RWPE2 (cell line): Measurements from ENCODE around the gene MEX3A.

ENCODE experiments used
- ATAC-seq: fragments of 200-7000 bp; cut with Tn5 transposase; 3 replicates; pipeline ENCODE4 v1.9.1; 2021; ENCODE audit warnings: low read depth
- DNase-seq: peaks from one replicate; pipeline ENCODE4 v3.0.0-alpha.2; 2020; ENCODE audit warnings: low spot score
- H3K27ac ChIP-seq: fragments of 450-650 bp; 2 replicates; pipeline ENCODE4 v1.5.1; 2017; ENCODE audit warnings: mild to moderate bottlenecking; ENCODE audit not compliant: poor library complexity, severe bottlenecking
- H3K27me3 ChIP-seq: fragments of 250-450 bp; sonication (Bioruptor Pico); 2 replicates; pipeline ENCODE4 v1.5.1; 2021; ENCODE audit warnings: mild to moderate bottlenecking, moderate library complexity; ENCODE audit not compliant: insufficient read depth, poor library complexity, severe bottlenecking
- H3K36me3 ChIP-seq: fragments of 250-450 bp; sonication (Bioruptor Pico); 2 replicates; pipeline ENCODE4 v1.5.1; 2020; ENCODE audit warnings: low read depth, mild to moderate bottlenecking, moderate library complexity
- H3K4me1 ChIP-seq: fragments of 250-450 bp; sonication (Bioruptor Pico); 2 replicates; pipeline ENCODE4 v1.5.1; 2021; ENCODE audit warnings: mild to moderate bottlenecking, moderate library complexity; ENCODE audit not compliant: insufficient read depth, poor library complexity, severe bottlenecking
- H3K4me3 ChIP-seq: fragments of 250-450 bp; sonication (Bioruptor Pico); 2 replicates; pipeline ENCODE4 v1.5.1; 2021; ENCODE audit warnings: mild to moderate bottlenecking, moderate library complexity; ENCODE audit not compliant: severe bottlenecking
- H3K9me3 ChIP-seq: fragments of 250-450 bp; sonication (Bioruptor Pico); 2 replicates; pipeline ENCODE4 v1.5.1; 2021; ENCODE audit warnings: mild to moderate bottlenecking, moderate library complexity; ENCODE audit not compliant: severe bottlenecking
- TF ChIP-seq, protein P1 (sequence below): fragments of 450-650 bp; IDR thresholded peaks from one replicate; pipeline ENCODE4 v1.5.1; 2017; ENCODE audit warnings: mild to moderate bottlenecking, moderate library complexity; ENCODE audit not compliant: poor library complexity, severe bottlenecking

MEX3A gene

DNA sequence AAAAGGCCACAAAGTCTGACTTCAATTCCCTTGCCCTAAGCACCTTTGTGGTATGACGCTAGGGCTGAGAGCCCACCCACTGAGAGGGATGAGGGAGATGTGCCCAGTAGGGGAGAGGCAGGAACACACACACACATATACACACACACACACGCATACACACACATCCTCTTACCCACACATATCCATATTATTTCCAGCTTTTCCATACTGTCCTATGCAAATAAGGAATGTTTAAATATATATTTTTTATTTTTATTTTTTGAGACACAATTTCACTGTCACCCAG, 18.3 kb downstream of the MEX3A start:
- Histone ChIP-seq H3K36me3 (peaks cover 38% of the 10 kb centered on the region), H3K27ac (no peak overlapping the region), H3K27me3 (no peaks in the 10 kb centered on the region), H3K9me3 (no peaks in the 10 kb centered on the region), H3K4me3 (no peak overlapping the region), H3K4me1 (peaks cover 2% of the 10 kb centered on the region)
- TF ChIP-seq, protein P1, sequence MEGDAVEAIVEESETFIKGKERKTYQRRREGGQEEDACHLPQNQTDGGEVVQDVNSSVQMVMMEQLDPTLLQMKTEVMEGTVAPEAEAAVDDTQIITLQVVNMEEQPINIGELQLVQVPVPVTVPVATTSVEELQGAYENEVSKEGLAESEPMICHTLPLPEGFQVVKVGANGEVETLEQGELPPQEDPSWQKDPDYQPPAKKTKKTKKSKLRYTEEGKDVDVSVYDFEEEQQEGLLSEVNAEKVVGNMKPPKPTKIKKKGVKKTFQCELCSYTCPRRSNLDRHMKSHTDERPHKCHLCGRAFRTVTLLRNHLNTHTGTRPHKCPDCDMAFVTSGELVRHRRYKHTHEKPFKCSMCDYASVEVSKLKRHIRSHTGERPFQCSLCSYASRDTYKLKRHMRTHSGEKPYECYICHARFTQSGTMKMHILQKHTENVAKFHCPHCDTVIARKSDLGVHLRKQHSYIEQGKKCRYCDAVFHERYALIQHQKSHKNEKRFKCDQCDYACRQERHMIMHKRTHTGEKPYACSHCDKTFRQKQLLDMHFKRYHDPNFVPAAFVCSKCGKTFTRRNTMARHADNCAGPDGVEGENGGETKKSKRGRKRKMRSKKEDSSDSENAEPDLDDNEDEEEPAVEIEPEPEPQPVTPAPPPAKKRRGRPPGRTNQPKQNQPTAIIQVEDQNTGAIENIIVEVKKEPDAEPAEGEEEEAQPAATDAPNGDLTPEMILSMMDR = no peak
- DNase-seq = no peak
- ATAC-seq = no peak

DNA sequence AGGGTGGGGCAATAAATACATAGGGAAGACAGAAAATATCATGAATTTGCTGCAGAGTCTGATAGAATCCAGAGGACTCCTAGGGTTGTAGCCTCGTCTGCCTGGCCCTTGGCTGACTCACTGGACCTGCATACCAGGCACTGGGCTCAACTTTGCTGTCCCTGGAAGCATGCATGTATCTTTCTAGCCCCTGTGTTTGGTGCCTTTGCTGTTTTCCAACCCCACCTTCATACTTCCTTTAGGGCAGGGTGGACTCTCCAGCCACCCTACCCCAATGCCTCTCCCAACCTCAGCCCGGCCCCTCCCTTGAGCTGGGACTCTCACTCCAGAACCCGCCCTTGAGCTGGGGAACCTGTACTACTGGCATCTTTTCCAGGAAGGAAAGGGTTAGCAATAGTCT, 20.1 kb downstream of the MEX3A start:
- Histone ChIP-seq H3K27ac (peak overlapping the region; percentile 62), H3K4me3 (peak overlapping the region; percentile 47), H3K4me1 (peaks cover 2% of the 10 kb centered on the region), H3K27me3 (no peaks in the 10 kb centered on the region), H3K36me3 (peaks cover 24% of the 10 kb centered on the region), H3K9me3 (no peaks in the 10 kb centered on the region)
- ATAC-seq (peak; percentile 64), DNase-seq (no peak)
- TF ChIP-seq, protein P1 = no peak

DNA sequence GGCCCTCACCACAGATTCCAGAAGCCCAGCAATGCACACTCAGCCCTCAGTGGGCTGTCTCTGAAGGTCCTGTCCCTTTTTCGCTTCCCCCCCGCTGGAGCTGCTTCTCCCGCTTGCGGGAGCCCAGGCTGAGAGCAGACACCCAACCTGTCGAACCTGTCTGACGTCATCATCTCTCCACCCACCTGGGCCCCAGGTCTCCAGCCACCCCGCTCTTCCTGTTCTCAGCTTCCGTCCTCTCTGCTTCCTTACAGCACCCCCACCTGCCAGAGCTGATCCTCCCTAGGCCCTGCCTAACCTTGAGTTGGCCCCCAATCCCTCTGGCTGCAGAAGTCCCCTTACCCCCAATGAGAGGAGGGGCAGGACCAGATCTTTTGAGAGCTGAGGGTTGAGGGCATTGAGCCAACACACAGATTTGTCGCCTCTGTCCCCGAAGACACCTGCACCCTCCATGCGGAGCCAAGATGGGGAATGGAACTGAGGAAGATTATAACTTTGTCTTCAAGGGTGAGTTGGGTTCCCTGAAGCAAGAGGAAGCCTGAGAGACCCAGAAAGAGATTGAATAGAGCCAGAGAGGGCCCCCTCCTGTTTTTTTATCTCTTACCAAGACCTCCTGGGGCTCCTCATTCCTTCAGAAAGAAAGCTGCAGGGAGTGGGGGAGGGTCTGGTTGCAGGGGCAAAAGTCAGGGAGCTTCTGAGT, 21.2 kb downstream of the MEX3A start, which contains the start of gene RAB25:
Gene RAB25 (plus strand): TSS at position 224 of the 700 bp plus-strand sequence. CDS start 241 bp downstream, at position 465.
- H3K9me3 ChIP-seq = no peaks in the 10 kb centered on the region
- H3K27me3 ChIP-seq = no peaks in the 10 kb centered on the region
- TF ChIP-seq, protein P1 = no peak
- ATAC-seq = peak; percentile 93
- peak within 1 kb of the TSS; percentile 47 for H3K4me3 ChIP-seq
- DNase-seq = peak; percentile 86
- peak within 1 kb of the TSS; percentile 62 for H3K27ac ChIP-seq
- peaks cover 2% of the 10 kb centered on the region for H3K4me1 ChIP-seq
- peaks cover 17% of the 10 kb centered on the region for H3K36me3 ChIP-seq

DNA sequence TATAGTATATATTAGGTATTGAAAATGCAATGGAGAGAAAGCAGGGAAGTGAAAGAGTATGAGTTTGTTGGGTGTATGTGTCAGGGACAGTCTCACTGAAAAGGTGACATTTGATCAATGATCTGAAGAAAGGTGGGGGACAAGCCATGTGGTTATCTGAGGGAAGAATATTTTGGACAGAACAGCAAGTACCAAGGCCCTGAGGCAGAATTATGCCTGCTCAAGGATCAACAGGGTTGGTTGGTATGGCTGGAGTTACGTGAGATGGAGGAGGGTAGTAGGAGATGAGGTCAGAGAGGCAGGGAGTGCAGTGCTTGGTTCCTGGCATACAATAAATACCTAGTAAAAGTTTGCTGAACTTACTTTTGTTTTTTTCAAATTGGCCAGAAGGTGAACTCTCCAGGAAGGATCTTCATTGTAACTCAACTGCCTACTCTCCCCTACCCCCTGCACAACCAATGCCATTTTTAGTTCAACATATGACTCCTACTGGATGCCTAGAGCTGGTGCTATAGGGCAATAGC, 25.9 kb downstream of the MEX3A start:
- no peak overlapping the region for H3K4me3 ChIP-seq
- no peak for ATAC-seq
- DNase-seq = no peak
- no peaks in the 10 kb centered on the region for H3K4me1 ChIP-seq
- no peaks in the 10 kb centered on the region for H3K27me3 ChIP-seq
- TF ChIP-seq, protein P1 = no peak
- no peaks in the 10 kb centered on the region for H3K9me3 ChIP-seq
- no peak overlapping the region for H3K27ac ChIP-seq
- H3K36me3 ChIP-seq = peaks cover 7% of the 10 kb centered on the region

GRCh38 chr1:156055281-156056048, 26.8 kb downstream of the MEX3A start:
- H3K9me3 ChIP-seq = no peaks in the 10 kb centered on the region
- H3K36me3 ChIP-seq = peaks cover 7% of the 10 kb centered on the region
- H3K4me3 ChIP-seq = peak overlapping the region; percentile 87
- no peaks in the 10 kb centered on the region for H3K4me1 ChIP-seq
- H3K27ac ChIP-seq = peak overlapping the region; percentile 90
- DNase-seq (no peak), ATAC-seq (no peak)
- H3K27me3 ChIP-seq = no peaks in the 10 kb centered on the region
- TF ChIP-seq, protein P1 = no peak
